Measurements from ENCODE around the gene NDUFAF5. TPM values are rescaled to one million over a fixed set of nuclear protein-coding genes. Genes with fewer than 3 reads are reported as not detected.

NDUFAF5 gene
- total RNA-seq, 1 donor from 2014 or later = 41.5 TPM

DNA sequence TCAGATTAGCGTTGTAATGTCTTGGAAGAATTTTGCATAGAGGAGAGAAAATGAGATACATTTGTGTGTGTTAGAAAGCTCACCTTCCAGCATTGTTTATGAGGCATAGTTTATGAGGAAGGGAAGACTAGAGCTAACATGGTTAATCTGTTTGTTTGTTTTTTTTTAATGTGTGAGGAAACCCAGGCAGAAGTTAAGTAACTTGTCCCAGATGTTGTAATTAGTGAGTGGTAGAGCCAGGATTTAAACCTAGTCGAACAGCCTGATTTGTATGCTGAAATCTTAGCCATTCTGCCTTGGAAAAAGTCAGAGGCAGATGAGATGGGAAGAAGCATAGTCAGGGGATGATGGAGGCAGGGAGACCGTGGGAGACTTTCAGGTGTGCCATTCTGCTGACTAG, 29.1 kb downstream of the NDUFAF5 start:
- no peak for DNase-seq (ENCODE audit: low spot score, unreplicated experiment)
- Mint-ChIP-seq H3K27ac (no peak overlapping the region), H3K9me3 (ENCODE audit: low read depth) (no peaks in the 10 kb centered on the region), H3K4me3 (ENCODE audit: low read depth) (no peak overlapping the region), H3K4me1 (ENCODE audit: low read depth) (no peaks in the 10 kb centered on the region), H3K27me3 (no peaks in the 10 kb centered on the region), H3K36me3 (ENCODE audit: insufficient read depth) (peaks cover 15% of the 10 kb centered on the region)
- no peak for TF ChIP-seq CTCF (IDR thresholded peaks at IDR 0.05; ENCODE audit: unreplicated experiment)

GRCh38 chr20:13814672-13815071, 29.8 kb downstream of the NDUFAF5 start:
- no peak for DNase-seq (ENCODE audit: low spot score, unreplicated experiment)
- Mint-ChIP-seq H3K36me3 (ENCODE audit: insufficient read depth) (peaks cover 15% of the 10 kb centered on the region), H3K27ac (no peak overlapping the region), H3K4me3 (ENCODE audit: low read depth) (no peak overlapping the region), H3K9me3 (ENCODE audit: low read depth) (no peaks in the 10 kb centered on the region), H3K4me1 (ENCODE audit: low read depth) (no peaks in the 10 kb centered on the region), H3K27me3 (no peaks in the 10 kb centered on the region)
- TF ChIP-seq CTCF (IDR thresholded peaks at IDR 0.05; ENCODE audit: unreplicated experiment) = no peak

DNA sequence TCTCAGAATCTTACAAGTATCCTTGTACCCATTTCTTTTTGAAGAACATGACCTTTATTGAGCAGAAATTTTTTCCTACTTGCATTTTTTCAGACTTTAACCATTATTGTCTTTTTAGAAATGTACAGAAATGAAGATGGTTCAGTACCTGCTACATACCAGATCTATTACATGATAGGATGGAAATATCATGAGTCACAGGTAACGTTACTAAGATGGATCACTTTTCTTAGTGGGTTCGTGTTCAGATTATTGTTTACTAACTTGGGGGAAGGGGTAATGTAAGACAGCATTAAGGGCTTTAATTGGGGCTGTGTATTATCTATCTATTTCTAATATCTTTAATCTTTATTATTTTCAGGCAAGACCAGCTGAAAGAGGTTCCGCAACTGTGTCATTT, 31.9 kb downstream of the NDUFAF5 start:
- no peak for DNase-seq (ENCODE audit: low spot score, unreplicated experiment)
- Mint-ChIP-seq H3K9me3 (ENCODE audit: low read depth) (no peaks in the 10 kb centered on the region), H3K4me1 (ENCODE audit: low read depth) (peaks cover 1% of the 10 kb centered on the region), H3K27ac (no peak overlapping the region), H3K27me3 (no peaks in the 10 kb centered on the region), H3K36me3 (ENCODE audit: insufficient read depth) (peaks cover 15% of the 10 kb centered on the region), H3K4me3 (ENCODE audit: low read depth) (no peak overlapping the region)
- TF ChIP-seq CTCF (IDR thresholded peaks at IDR 0.05; ENCODE audit: unreplicated experiment) = no peak

DNA sequence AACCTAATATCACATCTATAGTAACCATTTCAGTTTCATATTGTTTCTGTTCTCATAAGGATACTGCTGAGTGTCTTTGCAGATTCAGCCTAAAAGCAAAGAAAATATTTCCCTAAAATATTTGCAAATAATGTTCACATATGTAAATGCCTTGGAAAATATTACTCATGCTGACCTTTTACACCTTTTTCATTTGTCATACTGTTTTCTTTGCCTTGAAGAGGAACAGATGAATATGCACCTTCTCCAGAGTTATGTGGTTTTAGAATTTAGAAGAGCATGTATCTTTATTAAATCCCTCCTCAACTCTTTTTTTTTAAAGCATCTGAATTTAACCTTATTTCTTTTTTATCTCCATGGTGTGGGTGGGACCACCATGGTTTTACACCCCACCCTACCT, 32.5 kb downstream of the NDUFAF5 start:
- Mint-ChIP-seq H3K27ac (no peak overlapping the region), H3K36me3 (ENCODE audit: insufficient read depth) (peaks cover 15% of the 10 kb centered on the region), H3K9me3 (ENCODE audit: low read depth) (no peaks in the 10 kb centered on the region), H3K4me1 (ENCODE audit: low read depth) (peaks cover 1% of the 10 kb centered on the region), H3K27me3 (no peaks in the 10 kb centered on the region), H3K4me3 (ENCODE audit: low read depth) (no peak overlapping the region)
- DNase-seq (ENCODE audit: low spot score, unreplicated experiment) = no peak
- TF ChIP-seq CTCF (IDR thresholded peaks at IDR 0.05; ENCODE audit: unreplicated experiment) = no peak

DNA sequence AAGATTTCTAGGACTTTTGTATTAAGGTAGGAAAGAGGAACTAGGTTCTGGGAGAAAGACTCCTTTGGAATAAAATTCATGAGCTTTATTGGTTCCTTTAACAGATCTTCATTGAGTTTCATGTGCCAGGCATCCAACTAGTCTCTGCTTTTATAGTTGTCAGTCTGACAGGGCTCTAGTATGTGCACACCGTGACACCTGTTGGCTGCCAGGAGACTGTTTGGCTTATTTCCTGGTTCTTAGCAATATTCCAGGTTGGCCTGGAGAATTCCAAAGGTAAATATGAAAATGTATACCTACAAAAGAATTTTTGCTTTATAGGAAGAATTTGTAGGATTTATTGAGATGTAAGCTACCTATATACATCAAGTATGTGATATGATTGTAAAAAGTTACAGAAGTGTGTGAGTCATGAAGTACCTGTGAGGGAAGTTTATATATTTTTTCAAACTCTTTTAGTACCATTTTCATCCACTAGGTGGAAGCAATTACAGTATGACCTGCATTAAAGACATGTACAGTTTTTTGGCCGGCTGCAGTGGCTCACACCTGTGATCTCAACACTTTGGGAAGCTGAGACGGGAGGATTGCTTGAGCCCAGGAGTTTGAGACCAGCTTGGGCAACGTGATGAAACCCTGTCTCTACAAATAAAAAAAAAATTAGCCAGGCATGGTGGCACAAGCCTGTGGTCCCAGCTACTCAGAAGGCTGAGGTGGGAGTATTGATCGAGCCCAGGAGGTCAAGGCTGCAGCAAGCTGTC, 35.2 kb downstream of the NDUFAF5 start:
- no peaks in the 10 kb centered on the region for H3K9me3 Mint-ChIP-seq (ENCODE audit: low read depth)
- H3K36me3 Mint-ChIP-seq (ENCODE audit: insufficient read depth) = peaks cover 12% of the 10 kb centered on the region
- H3K27me3 Mint-ChIP-seq = no peaks in the 10 kb centered on the region
- no peak for DNase-seq (ENCODE audit: low spot score, unreplicated experiment)
- H3K4me1 Mint-ChIP-seq (ENCODE audit: low read depth) = peaks cover 1% of the 10 kb centered on the region
- peak; percentile 77 for TF ChIP-seq CTCF (IDR thresholded peaks at IDR 0.05; ENCODE audit: unreplicated experiment)
- no peak overlapping the region for H3K4me3 Mint-ChIP-seq (ENCODE audit: low read depth)
- peak overlapping the region; percentile 20 for H3K27ac Mint-ChIP-seq

All from progenitor cell of endocrine pancreas (in vitro differentiated cells).